ENCODE measurements around the gene FOLR1.

- no peak for TF ChIP-seq CTCF (IDR thresholded peaks at IDR 0.05; ENCODE audit: insufficient read depth, low read length)
- no peak for TF ChIP-seq REST (IDR thresholded peaks at IDR 0.05; ENCODE audit: insufficient replicate concordance, low read depth)
- no peak for TF ChIP-seq GABPA (IDR thresholded peaks at IDR 0.05; ENCODE audit: low read depth)
- TF ChIP-seq POLR2AphosphoS5 (IDR thresholded peaks at IDR 0.05; ENCODE audit: low read depth): no peak
- no peak for TF ChIP-seq SPI1 (IDR thresholded peaks at IDR 0.05; ENCODE audit: borderline replicate concordance, low read depth)
Measured at GRCh38 chr11:72162891-72163492, 28.9 kb upstream of the FOLR1 start.
